ENCODE results near the gene PLAGL1.

The PLAGL1 gene

GRCh38 chr6:143965503-143966171 is 42.4 kb downstream of the PLAGL1 start:
- no peak for DNase-seq (ENCODE audit: low spot score)

- DNase-seq (ENCODE audit: low spot score) = no peak
Measured at GRCh38 chr6:143964674-143965081, 43.4 kb downstream of the PLAGL1 start.

- DNase-seq (ENCODE audit: low spot score) = no peak
Measured at GRCh38 chr6:143963158-143963919, 44.7 kb downstream of the PLAGL1 start.

GRCh38 chr6:143961886-143962878 is 45.9 kb downstream of the PLAGL1 start:
- DNase-seq (ENCODE audit: low spot score) = no peak

- no peak for DNase-seq (ENCODE audit: low spot score)
Measured at GRCh38 chr6:143961066-143961465, 47.0 kb downstream of the PLAGL1 start.

- no peak for DNase-seq (ENCODE audit: low spot score)
Measured at GRCh38 chr6:143959927-143960326, 48.1 kb downstream of the PLAGL1 start.

GRCh38 chr6:143958839-143959399 is 49.1 kb downstream of the PLAGL1 start:
- DNase-seq (ENCODE audit: low spot score) = no peak

GRCh38 chr6:143957679-143958274 is 50.3 kb downstream of the PLAGL1 start:
- no peak for DNase-seq (ENCODE audit: low spot score)

- DNase-seq (ENCODE audit: low spot score) = no peak
Measured at GRCh38 chr6:143955971-143956370, 52.1 kb downstream of the PLAGL1 start.

- DNase-seq (ENCODE audit: low spot score) = no peak
Measured at GRCh38 chr6:143953922-143954321, 54.1 kb downstream of the PLAGL1 start.

- no peak for DNase-seq (ENCODE audit: low spot score)
Measured at GRCh38 chr6:143952947-143953701, 54.9 kb downstream of the PLAGL1 start.

GRCh38 chr6:143952060-143952778 is 55.8 kb downstream of the PLAGL1 start:
- no peak for DNase-seq (ENCODE audit: low spot score)

GRCh38 chr6:143950875-143951274 is 57.2 kb downstream of the PLAGL1 start:
- no peak for DNase-seq (ENCODE audit: low spot score)

- no peak for DNase-seq (ENCODE audit: low spot score)
Measured at GRCh38 chr6:143949962-143950361, 58.1 kb downstream of the PLAGL1 start.

GRCh38 chr6:143949535-143949934 is 58.5 kb downstream of the PLAGL1 start:
- DNase-seq (ENCODE audit: low spot score) = no peak

GRCh38 chr6:143948208-143948607 is 59.9 kb downstream of the PLAGL1 start:
- no peak for DNase-seq (ENCODE audit: low spot score)

- peak; percentile 55 for DNase-seq (ENCODE audit: low spot score)
Measured at GRCh38 chr6:143941852-143942627, 66.0 kb downstream of the PLAGL1 start.

GRCh38 chr6:143940011-143940597 is 68.0 kb downstream of the PLAGL1 start:
- peak; percentile 53 for DNase-seq (ENCODE audit: low spot score)

GRCh38 chr6:143939364-143939763 is 68.7 kb downstream of the PLAGL1 start:
- no peak for DNase-seq (ENCODE audit: low spot score)

Data from hematopoietic multipotent progenitor cell treated with erythropoietin and hydrocortisone succinate and interleukin-3 and kit ligand, for 17 days (in vitro differentiated cells).